AG04450 (cell line): Measurements from ENCODE around the gene DCTN2. TPM values are rescaled to one million over a fixed set of nuclear protein-coding genes. Genes with fewer than 3 reads are reported as not detected.

Source experiments
- CTCF ChIA-PET: fragments of 300-600, 350-600 bp; formaldehyde crosslinking; extraction: SDS; loops from one replicate; lab custom pipeline; 2022; ENCODE audit warnings: antibody characterized with exemption, inconsistent platforms; lab: Charles Lee
- POLR2A ChIA-PET: fragments of 350-600 bp; formaldehyde crosslinking; extraction: SDS; loops from one replicate; lab custom pipeline; 2021; ENCODE audit warnings: antibody characterized with exemption, inconsistent platforms; lab: Yijun Ruan, JAX
- DNase-seq: peaks from one replicate; pipeline ENCODE4 v3.0.0-alpha.2; 2011; ENCODE audit warnings: low read depth, low spot score
- H3K27ac ChIP-seq: one replicate; pipeline ENCODE4 v1.5.1; 2012; ENCODE audit warnings: low read depth, low read length, control low read depth
- H3K27me3 ChIP-seq: one replicate; pipeline ENCODE4 v1.6.0; 2012; ENCODE audit warnings: low read length; ENCODE audit not compliant: control insufficient read depth, insufficient read depth
- H3K4me3 ChIP-seq: 2 replicates; pipeline ENCODE4 v1.5.1; 2011; ENCODE audit warnings: mild to moderate bottlenecking, low read depth, low read length, control low read depth
- H3K9me3 ChIP-seq: 2 replicates; pipeline ENCODE4 v1.5.1; 2012; ENCODE audit warnings: low read length; ENCODE audit not compliant: control insufficient read depth, insufficient read depth
- CTCF ChIP-seq: IDR thresholded peaks from 2 replicates; pipeline ENCODE4 v1.5.1; 2011; ENCODE audit warnings: low read depth, low read length, control low read depth, inconsistent platforms
- polyA plus RNA-seq: library from polyadenylated mRNA; depleted of rRNA; stranded (reverse); fragments of >200 nt; gene quantifications from 2 replicates; pipeline ENCODE4 v1.2.3, GENCODE V29; 2011

The DCTN2 gene
- polyA plus RNA-seq, 1 experiment, result 160 TPM

GRCh38 chr12:57548013-57548315 lies 972 bp upstream of the DCTN2 start:
- H3K27ac ChIP-seq, result no peak overlapping the region
- no peak for DNase-seq
- H3K4me3 ChIP-seq, result no peak overlapping the region
- peaks cover 4% of the 10 kb centered on the region; the same call in 1 of the 2 replicates for H3K9me3 ChIP-seq
- TF ChIP-seq CTCF, result no peak
- H3K27me3 ChIP-seq, result peaks cover 37% of the 10 kb centered on the region
- ChIA-PET POLR2A (no interaction called here), CTCF (no interaction called here)

GRCh38 chr12:57547288-57548012 lies 458 bp upstream of the DCTN2 start:
- POLR2A ChIA-PET, result interaction anchor here (1.8 kb wide), 1 partner anchor 27 kb away, joined by 10 read pairs; the partner anchor contains the start of gene DDIT3
- H3K27me3 ChIP-seq, result peaks cover 35% of the 10 kb centered on the region
- no peak overlapping the region for H3K27ac ChIP-seq
- CTCF ChIA-PET, result interaction anchor here (1.0 to 2.0 kb wide), 2 partner anchors 12 to 86 kb away, joined by 3 to 6 read pairs; partner anchors contain the start of gene B4GALNT1
- no peak for TF ChIP-seq CTCF
- no peak for DNase-seq
- peaks cover 4% of the 10 kb centered on the region; the same call in 1 of the 2 replicates for H3K9me3 ChIP-seq
- H3K4me3 ChIP-seq, result no peak overlapping the region

- Histone ChIP-seq H3K27me3 (peaks cover 25% of the 10 kb centered on the region), H3K27ac (no peak overlapping the region), H3K9me3 (peaks cover 4% of the 10 kb centered on the region; the same call in 1 of the 2 replicates), H3K4me3 (peak overlapping the region; percentile 82)
- ChIA-PET POLR2A (interaction anchor here (0.5 to 1.8 kb wide), 3 partner anchors 10 to 44 kb away, joined by 4 to 10 read pairs (median 6); partner anchors contain the start of gene DDIT3), CTCF (interaction anchor here (0.8 to 2.0 kb wide), 2 partner anchors 87 to 180 kb away, joined by 3 to 6 read pairs; partner anchors contain the start of gene B4GALNT1)
- TF ChIP-seq CTCF, result no peak
- DNase-seq, result no peak
These were observed 1.1 kb downstream of the DCTN2 start for GRCh38 chr12:57545809-57546437.

- no peak for DNase-seq
- POLR2A ChIA-PET, result no interaction called here
- peaks cover 4% of the 10 kb centered on the region; the same call in 1 of the 2 replicates for H3K9me3 ChIP-seq
- H3K4me3 ChIP-seq, result no peak overlapping the region
- peaks cover 5% of the 10 kb centered on the region for H3K27me3 ChIP-seq
- no peak overlapping the region for H3K27ac ChIP-seq
- TF ChIP-seq CTCF, result no peak
- CTCF ChIA-PET, result no interaction called here
These were observed 3.4 kb downstream of the DCTN2 start for GRCh38 chr12:57543581-57543980.

GRCh38 chr12:57541717-57542116 lies 5.3 kb downstream of the DCTN2 start:
- Histone ChIP-seq H3K27ac (no peak overlapping the region), H3K27me3 (no peaks in the 10 kb centered on the region), H3K4me3 (no peak overlapping the region), H3K9me3 (peaks cover 2% of the 10 kb centered on the region; the same call in 1 of the 2 replicates)
- DNase-seq, result no peak
- ChIA-PET CTCF (no interaction called here), POLR2A (no interaction called here)
- no peak for TF ChIP-seq CTCF
